Right renal cortex interstitium (tissue), 3 donors: ENCODE data around the gene APC. TPM values are rescaled to one million over a fixed set of nuclear protein-coding genes. Genes with fewer than 3 reads are reported as not detected.
"Not testable (repeated sequence)": the region's sequence is repeated elsewhere in the genome, so short reads cannot be mapped to it uniquely, and the experiment has no call there.

Experiments
- DNase-seq, 3 donors: peaks; one replicate each; pipeline ENCODE4 v3.0.0-alpha.2; 2013; ENCODE audit warnings: low read depth in 3 of 3, low spot score in 2 of 3
- polyA plus RNA-seq, 3 donors: library from polyadenylated mRNA; unstranded; fragments of 120-200 nt; gene quantifications; one replicate each; pipeline ENCODE4 v1.2.1, GENCODE V29; 2013; ENCODE audit not compliant: insufficient read length in 3 of 3

APC gene
- polyA plus RNA-seq, 3 donors, result 30.4 to 35.0 (median 33.0) TPM

DNA sequence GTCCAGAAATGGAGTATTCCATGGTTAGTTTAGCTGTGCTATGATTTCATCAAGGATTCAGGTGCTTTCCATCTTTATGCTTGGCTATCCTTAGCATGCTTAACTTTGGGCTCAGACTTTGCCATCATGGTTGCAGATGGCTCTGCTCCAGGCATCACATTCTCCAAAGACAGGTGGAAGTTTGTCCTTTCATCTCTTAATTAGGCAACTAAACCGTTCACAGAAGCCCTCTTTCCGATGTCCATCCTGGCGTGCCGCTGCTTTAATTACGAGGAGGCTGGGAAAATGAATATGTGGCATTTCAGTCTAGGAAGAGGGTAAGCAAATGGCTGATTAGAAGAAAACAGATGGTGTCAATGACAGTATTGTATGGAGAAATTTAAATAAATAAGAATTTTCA, 24.5 kb upstream of the APC start:
- DNase-seq, result no peak

DNA sequence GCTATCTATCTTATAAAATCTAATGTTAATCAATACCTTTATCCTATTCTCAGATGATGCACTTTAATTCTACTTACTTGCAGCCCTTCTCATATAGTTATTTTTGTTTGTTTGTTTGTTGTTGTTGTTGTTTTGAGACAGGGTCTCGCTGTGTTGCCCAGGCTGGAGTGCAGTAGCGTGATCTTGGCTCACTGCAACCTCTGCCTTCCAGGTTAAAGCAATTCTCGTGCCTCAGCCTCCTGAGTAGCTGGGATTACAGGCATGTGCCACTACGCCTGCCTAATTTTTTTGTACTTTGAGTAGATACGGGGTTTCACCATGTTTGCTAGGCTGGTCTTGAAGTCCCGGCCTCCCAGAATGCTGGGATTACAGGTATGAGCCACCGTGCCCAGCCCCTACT, 20.8 kb upstream of the APC start:
- DNase-seq, result not testable (repeated sequence)

DNA sequence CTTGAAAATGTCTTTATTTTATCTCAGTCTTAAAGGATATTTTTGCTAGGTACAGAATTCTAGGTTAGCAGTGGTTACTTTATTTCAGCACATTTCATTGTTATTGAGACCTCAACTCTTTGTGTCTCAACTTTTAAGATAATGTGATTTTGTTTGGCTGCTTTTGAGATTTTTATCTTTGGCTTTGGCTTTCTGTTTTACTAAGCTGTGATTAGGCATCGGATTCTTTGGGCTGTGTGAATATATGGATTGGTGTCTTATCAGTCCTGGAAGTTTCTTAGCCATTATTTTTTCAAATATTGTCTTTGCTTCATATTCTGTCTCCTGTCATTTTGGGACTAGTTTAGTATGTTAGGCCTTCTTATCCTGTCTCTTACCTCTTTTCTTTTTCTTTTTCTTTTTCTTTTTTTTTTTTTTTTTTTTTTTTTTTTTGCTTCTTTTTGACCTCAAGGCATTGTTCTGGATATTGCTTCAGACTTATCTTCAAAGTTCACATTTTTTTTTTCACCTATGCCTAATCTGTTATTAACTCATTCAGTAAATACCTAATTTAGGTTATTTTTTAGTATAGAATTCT, 20.1 kb upstream of the APC start:
- no peak for DNase-seq

DNA sequence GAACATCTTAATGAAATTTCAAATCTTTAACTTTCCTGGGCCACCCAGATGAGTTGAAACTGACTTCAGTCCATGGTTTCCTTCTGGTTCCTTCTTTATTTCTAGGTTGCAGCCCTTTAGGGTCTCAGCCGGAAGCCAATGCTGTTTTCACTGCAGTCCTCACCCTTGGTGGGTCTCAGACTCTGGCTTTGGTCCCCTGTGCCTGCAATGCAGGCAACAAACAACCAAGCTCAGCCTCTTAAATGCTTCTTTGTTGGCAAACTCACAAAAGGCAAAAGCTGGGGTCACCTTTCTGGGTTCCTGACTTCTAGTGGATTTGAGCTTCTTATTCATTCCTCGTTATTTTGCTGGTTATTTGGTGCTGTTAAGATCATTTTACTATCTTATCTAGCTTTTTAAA, 19.3 kb upstream of the APC start:
- DNase-seq, result no peak

DNA sequence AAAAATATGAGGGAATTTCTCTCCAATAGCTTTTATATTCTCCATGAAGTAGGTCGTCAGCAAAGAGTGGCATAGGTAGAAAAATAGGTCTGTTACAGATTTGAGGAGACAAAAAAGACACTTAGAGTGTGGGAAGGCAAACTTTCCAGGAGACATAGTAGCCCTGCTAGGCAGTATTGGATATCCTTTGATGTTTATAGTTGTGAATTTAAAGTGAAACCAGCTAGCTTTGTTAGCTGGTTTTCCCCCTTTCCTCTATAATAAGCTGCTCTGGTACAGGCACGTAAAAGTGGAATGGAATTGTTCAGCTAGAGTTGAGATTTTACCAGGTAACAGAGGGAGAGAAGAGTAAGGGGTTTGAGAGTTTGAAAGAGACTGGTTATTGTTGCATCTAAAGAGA, 17.1 kb upstream of the APC start:
- DNase-seq, result no peak

DNA sequence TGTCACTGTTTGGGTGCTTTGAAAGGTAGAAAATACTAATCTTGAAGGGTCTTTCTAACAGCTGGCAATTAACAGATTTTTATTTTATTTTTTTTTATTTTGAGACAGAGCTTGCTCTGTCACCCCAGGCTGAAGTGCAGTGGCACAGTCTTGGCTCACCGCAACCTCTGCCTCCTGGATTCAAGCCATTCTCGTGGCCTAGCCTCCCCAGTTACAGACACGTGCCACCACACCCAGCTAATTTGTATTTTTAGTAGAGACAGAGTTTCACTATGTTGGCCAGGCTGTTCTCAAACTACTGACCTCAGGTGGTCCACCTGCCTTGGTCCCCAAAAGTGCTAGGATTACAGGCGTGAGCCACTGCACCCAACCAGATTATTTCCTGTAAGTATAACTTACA, 12.8 kb upstream of the APC start:
- DNase-seq, result no peak

DNA sequence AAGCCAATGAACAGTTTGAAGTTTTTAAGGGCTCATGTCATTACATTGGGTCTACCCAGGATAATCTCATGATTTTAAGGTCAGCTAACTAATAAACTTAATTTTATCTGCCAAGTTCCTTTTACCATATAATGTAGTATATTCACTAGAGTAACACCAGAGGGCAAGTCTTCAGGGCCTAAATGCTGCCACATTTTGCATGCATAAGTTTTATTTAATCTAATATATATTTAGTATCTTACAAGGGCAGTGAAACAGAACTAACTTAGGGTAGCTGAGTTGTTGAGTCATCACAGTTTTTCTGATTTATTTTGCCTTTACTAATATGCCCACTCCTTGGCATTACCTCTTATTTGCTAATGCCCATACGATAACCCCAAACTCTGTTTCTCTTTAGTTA, 8.1 kb upstream of the APC start:
- no peak for DNase-seq

DNA sequence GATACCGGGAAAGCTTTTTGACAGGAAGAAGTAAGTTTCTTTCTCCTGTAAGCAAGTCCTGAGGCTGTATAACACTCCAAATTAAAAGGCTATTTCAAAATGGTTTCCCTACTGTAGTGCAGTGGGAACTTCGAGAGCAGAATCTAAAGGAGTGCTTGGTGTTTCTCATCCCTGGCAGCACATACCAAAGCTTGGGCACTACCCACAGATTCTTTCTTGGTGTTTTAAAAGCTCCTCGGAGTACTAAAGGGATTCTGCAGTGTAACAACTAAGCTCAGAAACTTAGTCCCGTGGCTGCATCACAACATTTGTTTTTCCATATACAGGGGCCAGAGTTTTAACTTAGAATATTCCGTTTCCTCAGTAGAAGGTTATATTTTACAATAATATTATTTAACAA, 5.6 kb upstream of the APC start:
- DNase-seq, result no peak

DNA sequence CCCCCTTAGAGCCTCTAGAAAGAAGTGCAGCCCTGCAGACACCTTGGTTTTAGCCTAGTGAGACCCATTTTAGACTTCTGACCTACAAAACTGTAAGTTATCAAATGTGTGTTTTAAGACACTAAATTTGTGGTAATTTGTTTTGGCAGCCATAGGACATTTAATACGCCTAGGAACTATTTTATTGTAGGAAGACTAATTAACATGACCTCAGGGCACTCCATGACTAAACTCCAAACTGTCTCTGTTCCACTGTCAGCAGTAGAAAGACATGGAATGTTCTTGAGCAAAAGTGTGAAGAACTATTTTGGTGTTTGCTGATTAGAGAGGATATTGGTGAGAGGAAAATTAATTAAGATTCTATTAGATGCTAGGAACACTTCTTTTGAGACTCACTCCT, 4.1 kb upstream of the APC start:
- DNase-seq, result no peak

DNA sequence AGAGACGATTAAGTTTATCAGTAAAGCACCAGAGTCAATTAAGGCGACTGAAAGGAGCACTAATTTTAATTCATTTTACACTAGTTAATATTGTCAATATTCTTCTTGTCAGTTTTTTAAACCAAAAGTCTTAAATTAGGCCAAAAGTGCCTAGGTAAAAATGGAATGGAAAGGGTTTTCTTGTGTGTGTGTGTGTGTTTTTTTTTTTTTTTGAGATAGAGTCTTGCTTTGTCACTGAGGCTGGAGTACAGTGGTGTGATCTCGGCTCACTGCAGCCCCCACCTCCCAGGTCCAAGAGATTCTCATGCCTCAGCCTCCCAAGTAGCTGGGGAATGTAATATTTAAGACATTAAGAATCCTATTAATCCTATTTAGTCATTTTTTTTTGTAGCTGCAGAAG, 3.1 kb upstream of the APC start:
- no peak for DNase-seq

DNA sequence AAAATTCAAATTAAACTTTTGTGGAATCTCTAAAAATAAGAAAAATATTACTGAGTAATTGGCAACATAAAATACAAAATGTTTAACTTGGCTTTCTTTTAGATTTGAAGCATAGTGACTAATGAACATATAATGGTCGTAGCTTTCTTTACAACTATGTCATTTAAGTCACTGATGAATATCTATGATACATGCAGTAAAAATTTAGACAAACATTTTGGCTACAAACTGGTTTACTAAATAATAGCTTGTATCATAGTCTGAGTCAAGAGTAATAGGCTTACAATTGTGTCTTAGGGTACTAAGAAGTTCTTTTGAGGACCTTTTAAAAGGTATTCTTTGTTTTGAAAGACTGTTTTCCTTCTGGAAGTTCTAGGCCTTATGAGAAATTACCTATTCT, 2.0 kb upstream of the APC start:
- DNase-seq, result no peak

DNA sequence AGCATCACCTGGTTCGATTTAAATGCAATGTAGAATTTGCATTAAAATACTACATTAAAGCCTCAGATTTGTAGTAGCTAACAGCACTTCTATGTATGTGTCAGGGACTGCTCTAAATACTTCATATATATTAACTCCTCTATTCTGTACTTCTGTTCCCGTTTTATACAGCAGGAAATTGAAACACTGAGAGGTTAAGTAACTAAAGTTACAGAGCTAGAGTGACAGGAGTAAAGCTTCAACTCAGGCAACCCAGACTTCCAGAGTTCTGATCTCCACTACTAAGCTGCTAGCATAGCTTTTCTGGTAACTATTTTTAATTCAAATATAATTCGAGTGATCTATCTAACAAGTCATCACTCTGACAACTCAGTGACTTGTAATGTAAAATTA, 619 bp upstream of the APC start:
- peak in 2 of 3 donors; percentile 7 for DNase-seq

DNA sequence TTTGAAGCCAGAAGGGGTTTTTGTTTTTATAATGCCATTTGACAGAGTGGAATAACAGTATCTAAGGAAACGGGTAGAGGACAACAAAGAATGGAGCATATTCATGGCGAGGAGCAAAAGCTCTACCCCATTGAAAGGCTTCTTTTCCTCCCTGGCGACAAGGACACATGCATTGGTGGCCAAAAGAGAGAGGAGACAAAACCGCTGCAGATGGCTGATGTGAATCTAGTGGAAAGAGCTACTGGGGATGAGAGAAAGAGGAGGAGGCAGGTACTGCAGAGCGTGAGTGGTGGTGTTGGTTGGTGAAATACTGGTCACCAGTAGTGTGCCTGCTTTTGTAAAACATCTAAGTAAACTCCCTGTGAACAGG, 491 bp downstream of the APC start:
- peak in 1 of 3 donors; percentile 3 for DNase-seq

DNA sequence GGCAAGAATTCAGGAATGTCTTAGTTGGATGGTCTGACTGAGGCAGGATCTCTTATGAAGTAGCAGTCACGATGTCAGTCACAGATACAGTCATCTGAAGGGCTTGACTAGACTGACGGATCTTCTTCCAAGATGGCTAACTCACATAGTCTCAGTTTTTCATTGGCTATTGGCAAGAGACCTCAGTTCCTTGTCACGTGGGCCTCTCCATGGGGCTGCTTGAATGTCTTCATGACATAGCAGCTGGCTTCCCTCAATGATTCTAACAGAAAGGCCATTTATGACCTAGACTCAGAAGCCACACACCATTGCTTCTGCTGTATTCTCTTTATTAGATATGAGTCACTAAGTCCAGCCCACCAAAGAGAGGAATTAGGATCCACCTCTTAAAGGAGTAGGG, 4.7 kb downstream of the APC start:
- DNase-seq, result no peak

DNA sequence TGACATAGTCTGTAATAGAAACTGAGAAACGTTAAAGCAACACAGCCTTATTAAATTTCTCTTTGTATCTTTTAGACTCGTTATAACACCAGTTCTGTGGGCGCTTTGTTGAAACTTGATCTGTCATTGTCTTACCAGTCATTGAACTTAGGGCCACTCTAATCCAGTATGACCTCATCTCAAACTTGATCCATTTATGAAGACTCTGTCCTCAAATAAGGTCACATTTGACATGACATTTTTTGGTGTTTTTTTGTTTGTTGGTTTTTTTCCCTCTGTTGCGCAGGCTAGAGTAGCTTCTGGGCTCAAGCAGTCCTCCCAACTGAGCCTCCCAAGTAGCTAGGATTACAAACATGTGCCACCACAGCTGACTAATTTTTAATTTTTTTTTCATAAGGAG, 5.9 kb downstream of the APC start:
- no peak for DNase-seq

DNA sequence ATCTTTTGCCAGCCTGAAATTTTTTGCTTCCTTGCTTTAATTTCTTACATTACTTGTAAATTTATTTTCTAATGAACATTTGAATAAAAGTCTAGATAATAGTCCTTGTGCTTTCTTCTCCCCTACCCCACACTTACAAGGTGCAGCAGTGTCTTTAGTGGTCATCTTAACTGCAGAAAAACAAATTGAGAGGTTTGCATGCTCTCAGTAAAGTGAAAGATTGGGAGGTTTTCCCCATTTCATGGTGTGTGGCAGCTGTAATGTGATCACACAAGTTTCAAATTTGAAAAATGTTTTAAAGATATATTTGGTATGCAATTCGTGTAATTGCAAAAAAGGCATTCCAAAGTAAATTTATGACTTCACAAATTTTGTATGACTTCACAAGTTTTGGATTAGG, 14.7 kb downstream of the APC start:
- DNase-seq, result no peak

DNA sequence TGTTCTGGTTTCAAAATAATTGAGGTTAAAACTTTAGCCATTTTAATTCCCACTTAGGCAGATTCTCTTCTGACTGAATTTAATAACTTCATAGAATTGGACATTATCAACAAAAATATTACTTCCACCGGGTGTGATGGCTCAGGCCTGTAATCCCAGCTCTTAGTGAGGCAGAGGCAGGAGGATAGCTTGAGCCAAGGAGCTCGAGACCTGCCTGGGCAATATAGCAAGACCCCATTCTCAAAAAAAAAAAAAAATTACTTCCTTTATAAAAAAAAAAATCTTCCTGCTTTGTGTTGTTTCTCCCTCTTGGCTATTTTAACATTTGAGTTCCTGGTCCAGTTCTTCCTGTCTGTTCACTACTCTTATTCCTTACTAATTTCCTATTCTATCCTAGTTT, 18.0 kb downstream of the APC start:
- DNase-seq, result no peak

DNA sequence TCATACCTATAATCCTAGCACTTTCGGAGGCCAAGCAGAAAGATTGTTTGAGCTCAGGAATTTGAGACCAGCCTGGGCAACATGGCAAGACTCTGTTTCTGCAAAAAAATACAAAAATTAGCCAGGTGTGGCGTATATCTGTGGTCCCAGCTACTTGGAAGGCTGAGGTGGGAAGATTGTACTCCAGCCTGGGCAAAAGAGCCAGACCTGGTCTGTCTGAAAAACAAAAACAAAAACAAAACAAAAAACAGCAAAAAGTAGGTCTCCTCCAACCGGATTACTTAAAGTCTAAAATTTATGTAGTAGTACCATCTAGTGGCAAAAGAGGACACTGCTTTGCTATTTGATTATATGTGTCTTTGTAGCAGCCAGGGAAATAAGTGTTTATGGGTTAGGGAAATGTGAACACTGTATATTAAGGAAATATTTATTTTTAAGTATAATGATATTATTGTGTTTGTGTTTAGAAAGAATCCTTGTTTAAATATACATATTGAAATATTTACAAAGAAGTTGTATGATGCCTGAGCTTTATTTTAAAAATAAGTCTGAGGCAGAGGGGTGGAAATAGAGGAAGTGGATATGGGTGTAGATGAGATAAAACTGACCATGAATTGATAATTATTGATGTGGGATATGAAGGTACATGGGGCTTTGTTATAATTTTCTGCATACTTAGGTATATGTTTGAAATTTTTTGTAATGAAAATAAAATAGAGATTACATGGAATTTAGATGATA, 20.0 kb downstream of the APC start:
- DNase-seq, result peak; percentile 43 to 61 (median 51)

DNA sequence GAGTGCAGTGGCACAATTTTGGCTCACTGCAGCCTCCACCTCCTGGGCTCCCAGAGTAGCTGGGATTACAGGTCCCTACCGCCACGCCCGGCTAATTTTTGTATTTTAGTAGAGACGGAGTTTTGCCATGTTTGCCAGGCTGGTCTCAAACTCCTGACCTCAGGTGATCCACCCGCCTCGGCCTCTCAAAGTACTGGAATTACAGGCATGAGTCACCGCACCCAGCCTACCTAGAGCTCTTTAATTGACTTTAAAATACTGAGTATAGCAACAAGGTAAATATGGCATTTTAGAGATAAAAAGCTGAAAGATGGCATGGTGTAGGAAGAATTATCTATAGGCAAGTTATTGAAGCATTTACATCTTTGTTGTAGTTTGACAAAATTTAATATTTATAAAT, 21.0 kb downstream of the APC start:
- no peak for DNase-seq

DNA sequence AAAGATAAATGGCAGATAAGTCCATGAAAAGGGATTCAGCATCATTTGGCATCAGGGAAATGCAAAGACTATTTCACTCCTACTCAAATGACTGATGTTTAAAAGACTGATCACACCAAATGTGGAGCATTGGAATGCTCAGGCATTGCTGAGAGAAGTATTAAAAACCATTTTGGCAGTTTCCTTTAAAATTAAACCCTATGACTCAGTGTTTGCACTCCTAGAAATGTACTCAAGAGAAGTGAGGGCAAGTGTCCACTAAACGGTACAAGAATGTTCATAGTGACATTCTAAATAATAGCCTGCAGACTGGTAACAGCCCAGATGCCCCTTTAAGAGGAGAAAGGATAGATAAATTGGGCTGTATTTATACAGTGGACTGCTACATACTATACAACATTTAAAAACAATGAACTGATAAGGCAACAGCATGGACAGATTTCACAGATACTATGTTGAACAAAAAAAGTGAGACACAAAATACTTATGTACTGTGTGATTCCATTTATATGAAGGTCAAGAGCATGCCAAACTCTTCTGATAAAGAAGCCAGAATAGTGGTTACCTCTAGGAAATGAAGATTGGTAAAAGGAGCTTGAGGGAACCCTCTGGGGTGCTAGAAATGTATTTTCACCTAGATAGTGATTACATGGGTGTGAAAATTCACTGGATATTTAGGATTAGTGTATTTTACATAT, 24.6 kb downstream of the APC start:
- no peak for DNase-seq

DNA sequence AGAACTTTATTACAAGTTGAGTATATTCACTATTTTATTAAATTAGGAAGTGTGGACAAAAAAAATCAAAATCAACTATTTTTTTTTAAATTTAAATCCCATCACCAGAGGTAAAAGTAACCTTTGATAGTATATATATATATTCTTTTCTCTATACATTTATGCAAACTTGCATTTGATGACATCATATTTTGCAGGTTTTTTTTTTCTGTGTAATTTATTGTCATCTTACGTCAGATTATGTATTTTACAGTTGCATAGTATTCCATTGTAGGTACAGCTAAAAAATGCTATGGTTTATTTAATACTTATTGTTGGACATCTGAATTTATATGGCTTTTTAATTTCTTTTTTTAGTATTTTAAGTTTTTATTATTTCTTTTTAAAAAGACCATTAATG, 25.5 kb downstream of the APC start:
- no peak for DNase-seq

DNA sequence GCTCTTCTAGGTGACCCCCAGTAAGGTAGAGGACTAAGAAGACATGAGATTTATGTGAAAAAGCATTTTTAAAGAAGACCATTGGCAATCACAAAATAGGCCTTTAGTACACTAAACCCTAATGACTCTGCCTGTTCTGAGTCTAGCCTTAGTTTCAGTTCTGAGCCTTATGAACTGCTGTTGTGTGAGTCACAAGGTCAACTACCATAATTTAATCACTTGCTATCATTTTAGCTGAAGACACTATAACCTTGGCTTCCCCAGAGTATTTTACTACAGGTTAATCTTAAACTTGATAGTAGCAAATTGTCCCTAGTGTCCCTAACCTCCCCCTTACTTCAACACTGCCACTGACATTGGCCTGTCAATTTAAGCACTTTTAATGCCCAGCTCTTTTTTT, 34.4 kb downstream of the APC start:
- no peak for DNase-seq
